ENCODE results near the gene NMNAT2. TPM values are rescaled to one million over a fixed set of nuclear protein-coding genes. Genes with fewer than 3 reads are reported as not detected.

NMNAT2 gene
- total and polyA plus RNA-seq, 2 donors from 2014 or later = 0.17 to 2.0 TPM

GRCh38 chr1:183319606-183320005, 98.6 kb downstream of the NMNAT2 start:
- TF ChIP-seq CTCF (IDR thresholded peaks at IDR 0.05; ENCODE audit: borderline replicate concordance, extremely low read depth, insufficient read depth) = no peak
- DNase-seq (no peak), FAIRE-seq (no peak)
- no peak overlapping the region for H3K9ac ChIP-seq (ENCODE audit: low read length in 3 of 3)
- no peak overlapping the region for H3K4me3 ChIP-seq (ENCODE audit: low read length in 3 of 3)
- H3K9me3 ChIP-seq (ENCODE audit: control insufficient read depth in 2 of 3, insufficient read depth in 1 of 3, low read length in 3 of 3) = no peaks in the 10 kb centered on the region
- H3K27ac ChIP-seq (ENCODE audit: low read depth in 2 of 2, low read length in 2 of 2) = no peak overlapping the region
- H3K4me1 ChIP-seq (ENCODE audit: control insufficient read depth in 2 of 3, insufficient read depth in 2 of 3, low read depth in 1 of 3, low read length in 3 of 3) = peaks cover 0 to 9% (median 7%) of the 10 kb centered on the region in 3 donors
- H3K27me3 ChIP-seq (ENCODE audit: control insufficient read depth, insufficient read depth, low read length) = no peaks in the 10 kb centered on the region
- no peaks in the 10 kb centered on the region for H3K36me3 ChIP-seq (ENCODE audit: control insufficient read depth in 2 of 3, insufficient read depth in 3 of 3, low read length in 3 of 3)
- intact Hi-C loops (cut with DNase I) = no loop called here

- FAIRE-seq (no peak), DNase-seq (no peak)
- intact Hi-C loops (cut with DNase I) = no loop called here
- H3K27ac ChIP-seq (ENCODE audit: low read depth in 2 of 2, low read length in 2 of 2) = no peak overlapping the region
- no peaks in the 10 kb centered on the region for H3K27me3 ChIP-seq (ENCODE audit: control insufficient read depth, insufficient read depth, low read length)
- H3K4me1 ChIP-seq (ENCODE audit: control insufficient read depth in 2 of 3, insufficient read depth in 2 of 3, low read depth in 1 of 3, low read length in 3 of 3) = peaks cover 0 to 9% (median 7%) of the 10 kb centered on the region in 3 donors
- no peaks in the 10 kb centered on the region for H3K36me3 ChIP-seq (ENCODE audit: control insufficient read depth in 2 of 3, insufficient read depth in 3 of 3, low read length in 3 of 3)
- no peaks in the 10 kb centered on the region for H3K9me3 ChIP-seq (ENCODE audit: control insufficient read depth in 2 of 3, insufficient read depth in 1 of 3, low read length in 3 of 3)
- TF ChIP-seq CTCF (IDR thresholded peaks at IDR 0.05; ENCODE audit: borderline replicate concordance, extremely low read depth, insufficient read depth) = no peak
- H3K9ac ChIP-seq (ENCODE audit: low read length in 3 of 3) = no peak overlapping the region
- H3K4me3 ChIP-seq (ENCODE audit: low read length in 3 of 3) = no peak overlapping the region
Measured at GRCh38 chr1:183319051-183319450, 99.1 kb downstream of the NMNAT2 start.

GRCh38 chr1:183318433-183318832, 99.7 kb downstream of the NMNAT2 start:
- peaks cover 0 to 9% (median 7%) of the 10 kb centered on the region in 3 donors for H3K4me1 ChIP-seq (ENCODE audit: control insufficient read depth in 2 of 3, insufficient read depth in 2 of 3, low read depth in 1 of 3, low read length in 3 of 3)
- TF ChIP-seq CTCF (IDR thresholded peaks at IDR 0.05; ENCODE audit: borderline replicate concordance, extremely low read depth, insufficient read depth) = peak; percentile 43
- H3K9me3 ChIP-seq (ENCODE audit: control insufficient read depth in 2 of 3, insufficient read depth in 1 of 3, low read length in 3 of 3) = no peaks in the 10 kb centered on the region
- FAIRE-seq (no peak), DNase-seq (peak; percentile 74 to 90 (median 84))
- H3K9ac ChIP-seq (ENCODE audit: low read length in 3 of 3) = peak overlapping the region in 1 of 3 donors; percentile 3
- H3K27me3 ChIP-seq (ENCODE audit: control insufficient read depth, insufficient read depth, low read length) = no peaks in the 10 kb centered on the region
- peak overlapping the region; percentile 30 to 72 for H3K27ac ChIP-seq (ENCODE audit: low read depth in 2 of 2, low read length in 2 of 2)
- intact Hi-C loops (cut with DNase I) = no loop called here
- H3K36me3 ChIP-seq (ENCODE audit: control insufficient read depth in 2 of 3, insufficient read depth in 3 of 3, low read length in 3 of 3) = no peaks in the 10 kb centered on the region
- no peak overlapping the region for H3K4me3 ChIP-seq (ENCODE audit: low read length in 3 of 3)
